ENCODE data around the gene SDK1.
"Not testable (repeated sequence)": the region's sequence is repeated elsewhere in the genome, so short reads cannot be mapped to it uniquely, and the experiment has no call there.

SDK1 gene

DNA sequence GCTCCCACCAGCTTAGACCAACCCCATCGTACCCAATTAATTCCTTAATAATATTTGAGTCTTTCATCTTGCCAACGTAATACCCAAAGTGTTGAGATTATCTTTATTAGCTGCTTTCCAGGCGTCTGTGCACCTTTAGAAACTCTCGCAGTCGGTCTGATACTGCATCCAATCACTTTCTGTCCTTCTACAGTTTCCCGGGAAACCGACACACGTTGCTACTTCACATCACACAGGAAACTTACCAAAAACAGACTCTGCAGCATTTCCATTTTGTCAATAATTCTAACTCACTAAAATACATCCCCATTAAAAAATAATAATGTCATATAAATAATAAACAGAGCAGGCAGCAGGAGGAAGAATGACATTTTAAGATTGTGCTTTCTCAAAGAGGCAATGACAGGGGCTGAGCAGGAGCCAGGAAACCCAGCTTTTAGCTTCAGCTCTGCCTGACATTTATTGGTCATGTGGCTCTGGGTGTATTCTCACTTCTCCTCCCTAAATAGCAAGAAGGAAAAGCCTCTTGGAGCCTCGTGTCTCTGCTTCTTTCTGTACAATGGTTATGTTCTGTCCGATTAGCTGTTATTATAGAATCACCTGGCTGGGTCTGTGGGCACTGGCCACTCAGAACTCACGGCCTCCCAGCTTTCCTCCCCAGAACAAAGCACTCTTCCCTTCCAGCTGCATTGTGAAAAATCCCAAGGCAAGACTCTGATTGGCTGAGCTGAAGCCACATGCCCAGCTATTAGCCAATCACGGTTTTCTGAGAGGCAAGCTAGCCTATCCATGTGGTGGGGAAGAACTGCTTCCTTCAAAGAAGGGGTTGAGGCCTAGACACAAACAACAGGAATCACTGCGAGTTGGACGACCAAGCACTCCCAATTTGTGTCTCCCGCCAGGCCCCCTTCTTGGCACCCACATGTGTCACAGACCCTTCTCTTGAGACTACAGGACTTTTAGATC, 956.4 kb downstream of the SDK1 start:
- Histone ChIP-seq H3K27me3 (no peaks in the 10 kb centered on the region), H3K36me3 (no peaks in the 10 kb centered on the region), H3K4me3 (ENCODE audit: low read depth, low read length) (no peak overlapping the region), H3K9me3 (no peaks in the 10 kb centered on the region; the same call in 1 of the 2 replicates), H3K4me1 (no peaks in the 10 kb centered on the region)
- DNase-seq = no peak
- TF ChIP-seq, protein P1, sequence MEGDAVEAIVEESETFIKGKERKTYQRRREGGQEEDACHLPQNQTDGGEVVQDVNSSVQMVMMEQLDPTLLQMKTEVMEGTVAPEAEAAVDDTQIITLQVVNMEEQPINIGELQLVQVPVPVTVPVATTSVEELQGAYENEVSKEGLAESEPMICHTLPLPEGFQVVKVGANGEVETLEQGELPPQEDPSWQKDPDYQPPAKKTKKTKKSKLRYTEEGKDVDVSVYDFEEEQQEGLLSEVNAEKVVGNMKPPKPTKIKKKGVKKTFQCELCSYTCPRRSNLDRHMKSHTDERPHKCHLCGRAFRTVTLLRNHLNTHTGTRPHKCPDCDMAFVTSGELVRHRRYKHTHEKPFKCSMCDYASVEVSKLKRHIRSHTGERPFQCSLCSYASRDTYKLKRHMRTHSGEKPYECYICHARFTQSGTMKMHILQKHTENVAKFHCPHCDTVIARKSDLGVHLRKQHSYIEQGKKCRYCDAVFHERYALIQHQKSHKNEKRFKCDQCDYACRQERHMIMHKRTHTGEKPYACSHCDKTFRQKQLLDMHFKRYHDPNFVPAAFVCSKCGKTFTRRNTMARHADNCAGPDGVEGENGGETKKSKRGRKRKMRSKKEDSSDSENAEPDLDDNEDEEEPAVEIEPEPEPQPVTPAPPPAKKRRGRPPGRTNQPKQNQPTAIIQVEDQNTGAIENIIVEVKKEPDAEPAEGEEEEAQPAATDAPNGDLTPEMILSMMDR (IDR thresholded peaks at IDR 0.05; ENCODE audit: low read depth, low read length) = no peak

DNA sequence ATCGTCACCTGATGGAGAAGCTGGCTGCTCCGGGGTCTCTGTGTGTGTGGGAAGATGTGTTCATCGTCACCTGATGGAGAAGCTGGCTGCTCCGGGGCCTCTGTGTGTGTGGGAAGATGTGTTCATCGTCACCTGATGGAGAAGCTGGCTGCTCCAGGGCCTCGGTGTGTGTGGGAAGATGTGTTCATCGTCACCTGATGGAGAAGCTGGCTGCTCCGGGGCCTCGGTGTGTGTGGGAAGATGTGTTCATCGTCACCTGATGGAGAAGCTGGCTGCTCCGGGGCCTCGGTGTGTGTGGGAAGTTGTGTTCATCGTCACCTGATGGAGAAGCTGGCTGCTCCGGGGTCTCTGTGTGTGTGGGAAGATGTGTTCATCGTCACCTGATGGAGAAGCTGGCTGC, 959.1 kb downstream of the SDK1 start:
- not testable (repeated sequence) for H3K27me3 ChIP-seq; DNase-seq; H3K36me3 ChIP-seq; H3K4me1 ChIP-seq; H3K4me3 ChIP-seq (ENCODE audit: low read depth, low read length); H3K9me3 ChIP-seq

DNA sequence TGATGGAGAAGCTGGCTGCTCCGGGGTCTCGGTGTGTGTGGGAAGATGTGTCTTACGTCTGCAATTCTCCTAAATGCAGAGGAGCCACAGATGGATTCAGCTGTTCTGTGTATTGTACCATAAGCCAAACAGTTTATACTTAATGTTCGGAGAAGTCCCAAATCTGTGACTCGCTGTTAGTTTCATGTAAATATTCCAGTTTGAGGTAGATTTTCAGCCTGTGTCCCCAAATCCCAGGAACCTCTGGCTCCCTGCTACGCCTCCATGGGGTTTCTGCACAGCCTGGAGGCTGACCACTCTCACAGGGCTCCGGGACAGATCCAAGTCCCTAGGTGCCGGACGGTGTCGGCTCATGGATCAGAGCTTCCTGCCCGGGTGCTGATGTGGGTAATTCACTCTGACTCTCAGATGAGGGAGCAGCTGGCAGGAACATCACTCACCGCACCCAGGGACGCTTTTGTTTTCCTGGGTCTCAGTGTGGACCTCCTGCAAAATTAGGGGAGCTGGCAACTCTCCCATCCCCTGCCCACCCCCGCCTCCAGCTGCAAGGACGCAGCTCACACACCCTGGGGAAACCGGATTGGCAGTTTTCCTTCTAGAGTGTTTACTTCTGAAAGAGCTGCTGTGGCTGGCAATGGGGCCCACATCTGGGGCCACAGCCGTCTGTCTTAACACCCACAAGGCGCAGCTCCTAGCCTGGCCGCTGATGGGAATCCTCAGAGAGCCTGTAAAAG, 960.0 kb downstream of the SDK1 start:
- no peak for DNase-seq
- Histone ChIP-seq H3K27me3 (no peaks in the 10 kb centered on the region), H3K36me3 (no peaks in the 10 kb centered on the region), H3K4me3 (ENCODE audit: low read depth, low read length) (no peak overlapping the region), H3K4me1 (no peaks in the 10 kb centered on the region), H3K9me3 (no peaks in the 10 kb centered on the region; the same call in 1 of the 2 replicates)
- TF ChIP-seq, protein P1 (IDR thresholded peaks at IDR 0.05; ENCODE audit: low read depth, low read length) = no peak

DNA sequence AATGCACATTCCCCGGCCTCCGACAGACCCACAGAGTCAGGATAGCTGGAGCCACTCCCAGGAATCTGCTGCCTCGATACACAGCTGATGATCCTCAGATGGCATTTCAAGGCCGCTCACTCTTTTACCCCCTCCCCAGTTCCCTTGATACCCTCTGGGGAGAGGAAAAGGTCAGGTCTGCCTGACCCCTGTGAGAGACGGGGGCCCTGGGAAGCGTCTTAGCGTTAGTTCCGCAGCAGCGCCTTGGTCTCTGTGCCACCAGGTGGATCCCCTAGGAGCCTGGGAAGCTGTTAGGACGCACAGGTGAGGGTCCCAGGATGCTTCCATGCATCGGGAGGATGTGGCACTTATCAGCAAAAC, 960.5 kb downstream of the SDK1 start:
- H3K4me3 ChIP-seq (ENCODE audit: low read depth, low read length) = no peak overlapping the region
- H3K36me3 ChIP-seq = no peaks in the 10 kb centered on the region
- no peak for DNase-seq
- H3K27me3 ChIP-seq = no peaks in the 10 kb centered on the region
- no peaks in the 10 kb centered on the region; the same call in 1 of the 2 replicates for H3K9me3 ChIP-seq
- TF ChIP-seq, protein P1 (IDR thresholded peaks at IDR 0.05; ENCODE audit: low read depth, low read length) = no peak
- H3K4me1 ChIP-seq = no peaks in the 10 kb centered on the region

DNA sequence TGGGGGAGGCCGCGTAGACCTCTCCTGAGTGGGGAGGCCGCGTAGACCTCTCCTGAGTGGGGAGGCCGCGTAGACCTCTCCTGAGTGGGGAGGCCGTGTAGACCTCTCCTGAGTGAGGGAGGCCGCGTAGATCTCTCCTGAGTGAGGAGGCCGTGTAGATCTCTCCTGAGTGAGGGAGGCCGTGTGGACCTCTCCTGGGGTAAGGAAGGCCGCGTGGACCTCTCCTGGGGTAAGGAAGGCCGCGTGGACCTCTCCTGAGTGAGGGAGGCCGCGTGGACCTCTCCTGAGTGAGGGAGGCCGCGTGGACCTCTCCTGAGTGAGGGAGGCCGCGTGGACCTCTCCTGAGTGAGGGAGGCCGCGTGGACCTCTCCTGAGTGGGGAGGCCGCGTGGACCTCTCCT, 963.2 kb downstream of the SDK1 start:
- H3K36me3 ChIP-seq; H3K27me3 ChIP-seq; H3K4me1 ChIP-seq; H3K4me3 ChIP-seq (ENCODE audit: low read depth, low read length); DNase-seq; H3K9me3 ChIP-seq: not testable (repeated sequence)

DNA sequence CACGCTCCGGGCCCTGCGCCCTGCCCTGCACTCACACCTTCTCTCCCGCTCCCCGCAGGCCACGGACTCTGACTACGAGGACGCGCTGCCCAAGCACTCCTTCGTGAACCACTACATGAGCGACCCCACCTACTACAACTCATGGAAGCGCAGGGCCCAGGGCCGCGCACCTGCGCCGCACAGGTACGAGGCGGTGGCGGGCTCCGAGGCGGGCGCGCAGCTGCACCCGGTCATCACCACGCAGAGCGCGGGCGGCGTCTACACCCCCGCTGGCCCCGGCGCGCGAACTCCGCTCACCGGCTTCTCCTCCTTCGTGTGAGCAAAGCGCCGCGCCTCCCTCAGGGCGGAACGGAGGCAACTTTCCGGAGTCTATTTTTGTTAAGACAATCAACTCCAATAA, 964.0 kb downstream of the SDK1 start:
- Histone ChIP-seq H3K9me3 (no peaks in the 10 kb centered on the region; the same call in 1 of the 2 replicates), H3K4me3 (ENCODE audit: low read depth, low read length) (no peak overlapping the region), H3K27me3 (no peaks in the 10 kb centered on the region), H3K4me1 (no peaks in the 10 kb centered on the region), H3K36me3 (no peaks in the 10 kb centered on the region)
- TF ChIP-seq, protein P1 (IDR thresholded peaks at IDR 0.05; ENCODE audit: low read depth, low read length) = no peak
- no peak for DNase-seq

DNA sequence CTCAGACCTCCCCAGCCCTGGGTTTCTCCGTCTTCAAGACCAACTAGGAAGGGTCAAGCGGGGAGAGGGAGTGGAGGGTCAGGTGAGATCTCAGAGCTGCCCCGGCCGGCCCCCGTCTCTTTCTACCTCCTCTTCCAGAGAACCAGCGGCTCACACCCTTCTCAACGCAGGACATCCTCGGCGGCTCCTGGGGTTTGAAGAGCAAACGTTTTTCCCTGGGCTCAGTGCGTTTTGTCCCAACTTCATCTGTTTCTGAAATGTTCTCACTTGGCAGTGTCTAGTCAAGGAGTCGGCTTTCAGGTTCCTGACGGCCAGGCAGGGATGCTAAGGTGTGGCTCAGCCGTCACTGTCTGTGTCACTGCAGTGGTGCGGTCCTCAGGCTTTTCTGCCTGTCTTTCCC, 964.6 kb downstream of the SDK1 start:
- Histone ChIP-seq H3K27me3 (no peaks in the 10 kb centered on the region), H3K4me1 (no peaks in the 10 kb centered on the region), H3K36me3 (no peaks in the 10 kb centered on the region), H3K4me3 (ENCODE audit: low read depth, low read length) (no peak overlapping the region), H3K9me3 (no peaks in the 10 kb centered on the region; the same call in 1 of the 2 replicates)
- DNase-seq = no peak
- TF ChIP-seq, protein P1 (IDR thresholded peaks at IDR 0.05; ENCODE audit: low read depth, low read length) = no peak
